Measurements from ENCODE around the gene GNAI1. TPM values are rescaled to one million over a fixed set of nuclear protein-coding genes. Genes with fewer than 3 reads are reported as not detected.

Gene GNAI1
- total RNA-seq (2022; extraction: Qiagen RNA extraction), result 27.1 to 35.3 TPM (median 30.8 TPM) in 5 replicates

DNA sequence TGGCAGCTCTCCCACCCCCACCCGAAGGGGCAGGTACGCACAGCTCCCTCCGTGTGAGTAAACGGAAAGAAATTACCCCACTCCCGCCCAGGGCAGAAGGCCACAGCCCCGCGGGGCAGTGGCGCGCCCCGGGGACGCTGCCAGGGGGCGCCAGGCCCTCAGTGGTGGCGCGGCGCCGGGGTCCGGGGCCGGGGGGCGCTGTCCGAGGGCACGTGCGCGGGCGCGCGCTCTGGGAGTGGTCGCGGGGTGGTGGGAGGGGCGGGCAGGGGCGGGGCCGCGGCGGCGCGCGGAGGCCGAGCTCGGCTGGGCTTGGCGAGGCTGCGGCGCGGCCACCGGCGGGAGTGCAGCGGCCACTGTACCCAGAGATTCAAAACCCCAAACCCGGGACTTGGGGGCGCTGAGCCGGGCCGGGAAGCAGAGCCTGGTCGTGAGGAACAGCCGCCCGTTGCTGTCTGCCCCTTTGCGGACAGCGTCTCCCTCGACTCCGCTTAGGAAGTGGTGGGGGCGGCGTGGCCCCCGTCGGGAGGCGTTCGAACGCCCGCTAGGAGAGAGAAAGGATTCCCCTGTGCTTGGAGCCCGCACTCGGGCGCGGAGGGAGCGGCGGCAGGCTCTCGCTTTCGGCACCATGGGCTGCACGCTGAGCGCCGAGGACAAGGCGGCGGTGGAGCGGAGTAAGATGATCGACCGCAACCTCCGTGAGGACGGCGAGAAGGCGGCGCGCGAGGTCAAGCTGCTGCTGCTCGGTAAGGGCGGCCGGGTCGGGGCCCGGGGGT is at the start of gene GNAI1:
Gene GNAI1, plus strand, starts transcription at position 296 of the 773 bp plus-strand sequence. Its CDS starts 330 bp downstream, at position 626.

